ENCODE results near the gene ENDOV. TPM values are rescaled to one million over a fixed set of nuclear protein-coding genes. Genes with fewer than 3 reads are reported as not detected.
A peak's percentile ranks its signal among the peaks of the same experiment; 100 is the strongest.

The ENDOV gene
- total RNA-seq, 4 donors from 2014 or later = 6.9 to 16.6 (median 8.1) TPM

DNA sequence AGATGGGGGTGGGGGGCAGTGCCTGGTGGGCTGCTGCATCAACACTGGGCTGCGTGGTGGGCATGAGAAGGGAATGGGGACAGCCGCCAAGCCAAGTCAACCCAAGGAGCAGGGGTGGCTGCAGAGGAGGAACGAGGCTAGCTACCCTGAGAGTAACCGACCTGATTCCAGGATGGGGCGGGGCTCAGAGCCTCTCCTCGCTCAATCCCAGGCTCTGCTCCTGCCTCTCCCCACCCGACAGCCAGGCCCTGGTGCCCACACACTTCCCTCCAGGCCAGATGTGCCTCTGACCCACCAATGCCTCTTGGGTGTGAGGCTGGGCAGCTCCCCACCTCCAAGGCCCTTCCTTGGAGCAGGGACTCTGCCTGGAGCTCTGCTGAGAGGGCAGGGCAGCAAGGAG, 58.7 kb downstream of the ENDOV start:
- ATAC-seq (ENCODE audit: low FRiP score) (no peak), DNase-seq (ENCODE audit: low spot score) (no peak)
- TF ChIP-seq, protein P1, sequence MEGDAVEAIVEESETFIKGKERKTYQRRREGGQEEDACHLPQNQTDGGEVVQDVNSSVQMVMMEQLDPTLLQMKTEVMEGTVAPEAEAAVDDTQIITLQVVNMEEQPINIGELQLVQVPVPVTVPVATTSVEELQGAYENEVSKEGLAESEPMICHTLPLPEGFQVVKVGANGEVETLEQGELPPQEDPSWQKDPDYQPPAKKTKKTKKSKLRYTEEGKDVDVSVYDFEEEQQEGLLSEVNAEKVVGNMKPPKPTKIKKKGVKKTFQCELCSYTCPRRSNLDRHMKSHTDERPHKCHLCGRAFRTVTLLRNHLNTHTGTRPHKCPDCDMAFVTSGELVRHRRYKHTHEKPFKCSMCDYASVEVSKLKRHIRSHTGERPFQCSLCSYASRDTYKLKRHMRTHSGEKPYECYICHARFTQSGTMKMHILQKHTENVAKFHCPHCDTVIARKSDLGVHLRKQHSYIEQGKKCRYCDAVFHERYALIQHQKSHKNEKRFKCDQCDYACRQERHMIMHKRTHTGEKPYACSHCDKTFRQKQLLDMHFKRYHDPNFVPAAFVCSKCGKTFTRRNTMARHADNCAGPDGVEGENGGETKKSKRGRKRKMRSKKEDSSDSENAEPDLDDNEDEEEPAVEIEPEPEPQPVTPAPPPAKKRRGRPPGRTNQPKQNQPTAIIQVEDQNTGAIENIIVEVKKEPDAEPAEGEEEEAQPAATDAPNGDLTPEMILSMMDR (IDR thresholded peaks at IDR 0.05) = no peak

- ATAC-seq (ENCODE audit: low FRiP score) (no peak), DNase-seq (ENCODE audit: low spot score) (no peak)
- TF ChIP-seq, protein P1 (IDR thresholded peaks at IDR 0.05) = no peak
Observed at GRCh38 chr17:80474231-80474960, 59.4 kb downstream of the ENDOV start.

- DNase-seq (ENCODE audit: low spot score) = no peak
- ATAC-seq (ENCODE audit: low FRiP score) = no peak
- TF ChIP-seq, protein P1 (IDR thresholded peaks at IDR 0.05) = no peak
Observed at GRCh38 chr17:80474961-80475909, 60.3 kb downstream of the ENDOV start.

DNA sequence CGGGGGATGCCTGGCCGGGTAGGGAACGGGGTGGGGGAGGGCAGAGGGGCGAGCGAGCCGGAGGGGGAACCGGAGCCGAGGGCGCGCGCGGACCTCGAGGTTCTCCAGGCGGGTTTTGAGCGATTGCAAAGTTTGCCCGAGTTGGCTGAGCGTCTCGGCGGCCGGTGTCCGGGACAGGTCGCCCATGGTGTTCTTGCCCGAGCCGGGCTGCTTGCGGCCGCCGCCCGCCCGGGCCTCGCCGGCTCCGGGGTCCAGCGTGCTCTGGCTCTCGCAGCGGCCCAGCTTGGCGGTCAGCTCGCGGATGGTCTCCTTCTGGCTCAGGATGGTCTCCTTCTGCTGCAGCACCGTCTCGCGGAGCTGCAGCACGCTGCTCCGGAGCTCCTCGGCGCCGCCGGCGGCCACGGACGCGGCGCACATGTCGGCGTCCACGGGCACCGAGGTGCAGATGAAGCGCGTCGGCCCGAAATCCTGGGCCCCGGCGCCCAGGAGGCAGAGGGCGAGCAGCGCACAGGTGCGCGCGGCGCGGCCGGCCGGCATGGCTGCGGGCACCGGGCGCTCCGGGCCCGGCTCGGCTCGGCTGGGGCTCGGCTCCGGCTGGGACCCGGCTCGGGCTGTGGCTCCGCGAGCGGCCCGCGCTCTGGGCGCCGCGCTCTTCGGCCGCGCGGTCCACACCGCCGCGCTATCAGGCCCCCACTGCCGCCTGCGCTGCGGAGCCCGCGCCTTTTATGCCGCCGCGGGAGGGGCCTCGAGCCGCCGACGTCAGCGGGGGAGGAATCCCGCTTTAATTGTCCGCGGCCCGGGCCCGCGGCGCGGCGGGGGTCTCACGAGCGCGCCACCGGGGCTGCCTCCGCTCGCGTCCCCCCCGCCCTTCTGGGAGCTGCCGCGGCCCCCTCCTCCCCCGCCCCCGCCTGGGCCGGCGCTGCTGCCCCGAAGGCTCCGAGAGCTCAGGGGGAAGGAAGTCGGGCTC, 61.2 kb downstream of the ENDOV start, which contains the start of gene NPTX1:
Gene NPTX1, minus strand, starts transcription at position 698 of the 967 bp plus-strand sequence. Its CDS starts 161 bp downstream, at position 537.
- TF ChIP-seq, protein P1 (IDR thresholded peaks at IDR 0.05) = no peak
- ATAC-seq (ENCODE audit: low FRiP score) = peak; percentile 42
- no peak for DNase-seq (ENCODE audit: low spot score)

DNA sequence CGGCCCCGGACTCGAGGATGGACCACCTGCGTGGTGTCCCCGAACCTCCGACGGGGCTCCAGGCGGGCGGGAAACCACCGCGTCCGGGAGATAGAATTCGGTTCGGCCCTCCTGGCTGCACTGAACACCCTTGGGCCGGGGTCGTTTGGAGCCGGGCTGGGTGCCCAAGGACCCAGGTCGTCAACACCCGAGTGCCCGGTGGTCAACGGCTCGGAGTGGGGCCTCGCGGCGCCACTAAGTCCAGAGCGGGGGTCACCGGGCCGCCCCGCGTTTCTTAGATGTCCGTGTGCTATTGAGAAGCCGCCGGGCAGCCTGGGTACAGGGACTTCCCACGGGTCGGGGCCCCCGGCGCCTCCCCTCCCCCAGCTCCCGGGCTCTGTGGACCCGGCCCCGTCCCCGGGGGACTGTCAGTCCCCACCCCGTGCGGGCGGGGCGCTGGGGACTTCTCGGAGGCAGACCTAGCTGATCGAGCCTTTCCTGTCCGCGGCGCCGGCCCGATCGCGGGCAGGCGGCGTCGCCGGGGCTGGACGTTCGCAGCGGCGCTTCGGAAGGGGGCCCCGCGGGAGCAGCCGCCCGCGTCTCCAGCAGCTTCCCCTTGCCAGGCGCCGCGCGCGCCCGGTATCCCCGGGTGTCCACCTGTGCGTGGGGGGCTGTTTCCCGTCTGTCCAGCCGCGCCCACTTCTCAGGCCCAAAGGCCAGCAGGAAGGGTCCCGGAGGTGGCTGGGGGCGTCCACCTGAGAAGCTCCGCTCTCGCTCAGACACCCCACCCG, 62.1 kb downstream of the ENDOV start:
- no peak for DNase-seq (ENCODE audit: low spot score)
- ATAC-seq (ENCODE audit: low FRiP score) = no peak
- TF ChIP-seq, protein P1 (IDR thresholded peaks at IDR 0.05) = no peak

All from omental fat pad (tissue), 4 donors.